Sigmoid colon (tissue), 7 donors: ENCODE results near the gene PRM2. TPM values are rescaled to one million over a fixed set of nuclear protein-coding genes. Genes with fewer than 3 reads are reported as not detected.

Experiments
- DNase-seq: peaks from one replicate; pipeline ENCODE4 v3.0.0-alpha.2; 2019
- H3K27ac ChIP-seq, 4 donors: fragments of 200-600 bp; sonication (generic); one replicate each; pipeline ENCODE4 v1.5.1; 2016 to 2019; ENCODE audit warnings: mild to moderate bottlenecking in 1 of 4
- H3K27me3 ChIP-seq, 3 donors: fragments of 200-600 bp; sonication (generic); one replicate each; pipeline ENCODE4 v1.5.1; 2019; ENCODE audit warnings: mild to moderate bottlenecking in 1 of 3
- H3K36me3 ChIP-seq, 4 donors: fragments of 200-600 bp; sonication (generic); one replicate each; pipeline ENCODE4 v1.5.1; 2016 to 2019
- H3K4me1 ChIP-seq, 4 donors: fragments of 200-600 bp; sonication (generic); one replicate each; pipeline ENCODE4 v1.5.1; 2017 to 2019
- H3K4me3 ChIP-seq, 4 donors: fragments of 200-600 bp; sonication (generic); one replicate each; pipeline ENCODE4 v1.5.1; 2017 to 2019; ENCODE audit warnings: mild to moderate bottlenecking in 2 of 4, moderate library complexity in 1 of 4
- H3K9me3 ChIP-seq, 4 donors: fragments of 200-600 bp in 3 of 4; sonication (generic) in 3 of 4; one replicate each; pipeline versions ENCODE4 v1.5.1 to v1.6.1; 2013 to 2019
- CTCF ChIP-seq, 4 experiments: fragments of 450-650 bp in 3 of 4; fragments of 200-600 bp in 1 of 4; IDR thresholded peaks; one replicate each; pipeline ENCODE4 v1.5.1; 2016 to 2019; ENCODE audit warnings: antibody characterized with exemption in 4 of 4, mild to moderate bottlenecking in 3 of 4, moderate library complexity in 2 of 4
- EP300 ChIP-seq, 4 donors: sonication (generic); formaldehyde crosslinking; IDR thresholded peaks; one replicate each; pipeline ENCODE4 v1.6.1; 2017; ENCODE audit warnings: antibody characterized with exemption in 4 of 4
- POLR2A ChIP-seq, 2 donors: fragments of 450-650 bp; IDR thresholded peaks; one replicate each; pipeline ENCODE4 v1.6.1; 2016; ENCODE audit warnings: antibody characterized with exemption in 2 of 2, mild to moderate bottlenecking in 2 of 2, moderate library complexity in 2 of 2
- POLR2AphosphoS5 ChIP-seq, 4 donors: sonication (generic); formaldehyde crosslinking; IDR thresholded peaks; one replicate each; pipeline ENCODE4 v1.6.1; 2017; ENCODE audit warnings: antibody characterized with exemption in 4 of 4
- WGBS, 2 donors: extraction: QIAGEN DNeasy Blood & Tissue Kit; methylation state at CpG; one replicate each; pipeline ENCODE4 v1.1.7; 2013; 5-methylcytosine and 5-hydroxymethylcytosine counted together
- intact Hi-C: fragments of 100-400 bp; cut with DNase I; formaldehyde crosslinking; loops from one replicate; pipeline ENCODE4 v1.15.1; 2023
- polyA plus RNA-seq, 3 donors: library from polyadenylated mRNA; stranded (reverse); fragments of 200-250 nt; gene quantifications; one replicate each; pipeline ENCODE4 v1.2.3, GENCODE V29; 2013
- total RNA-seq, 4 donors: library from RNA; depleted of rRNA; stranded (reverse); fragments of >200 nt; gene quantifications; one replicate each; pipeline ENCODE4 v1.1.0, GENCODE V29; 2016
- donor health status: healthy with polysubstance abuse.
- donor health status: Bipolar disorder and iron deficiency.
- donor health status: healthy.

Gene PRM2
- total RNA-seq (not detected), polyA plus RNA-seq (not detected)

- DNase-seq = no peak
- Histone ChIP-seq H3K9me3 (no peaks in the 10 kb centered on the region), H3K36me3 (no peaks in the 10 kb centered on the region), H3K27me3 (no peaks in the 10 kb centered on the region), H3K4me1 (peaks cover 0 to 7% (median 0%) of the 10 kb centered on the region in 4 donors), H3K4me3 (no peak within 1 kb of the TSS), H3K27ac (no peak within 1 kb of the TSS)
- intact Hi-C loops = no loop called here
- 91 to 95% methylated on average over 26 of the region's 26 CpGs for WGBS, 2 donors
- TF ChIP-seq EP300 (IDR thresholded peaks at IDR 0.05) (no peak), CTCF (IDR thresholded peaks at IDR 0.05) (no peak), POLR2A (IDR thresholded peaks at IDR 0.05) (no peak), POLR2AphosphoS5 (IDR thresholded peaks at IDR 0.05) (no peak)
Measured at GRCh38 chr16:11276143-11276895, at the start of gene PRM2. PRM2 (minus strand) TSS chr16:11276480; CDS start chr16:11276370, 110 bp downstream.

- Histone ChIP-seq H3K27ac (no peak overlapping the region), H3K4me1 (peaks cover 0 to 19% (median 18%) of the 10 kb centered on the region in 4 donors), H3K9me3 (no peaks in the 10 kb centered on the region), H3K4me3 (no peak overlapping the region), H3K36me3 (no peaks in the 10 kb centered on the region), H3K27me3 (no peaks in the 10 kb centered on the region)
- WGBS, 2 donors = 78 to 87% methylated on average over 10 of the region's 10 CpGs
- DNase-seq = no peak
- TF ChIP-seq EP300 (IDR thresholded peaks at IDR 0.05) (no peak), POLR2AphosphoS5 (IDR thresholded peaks at IDR 0.05) (no peak), CTCF (IDR thresholded peaks at IDR 0.05) (no peak), POLR2A (IDR thresholded peaks at IDR 0.05) (no peak)
- intact Hi-C loops = no loop called here
Measured at GRCh38 chr16:11325404-11326083, 49.3 kb upstream of the PRM2 start.

- Histone ChIP-seq H3K4me3 (no peak overlapping the region), H3K9me3 (no peaks in the 10 kb centered on the region), H3K4me1 (peaks cover 0 to 12% (median 10%) of the 10 kb centered on the region in 4 donors), H3K36me3 (no peaks in the 10 kb centered on the region), H3K27ac (no peak overlapping the region), H3K27me3 (no peaks in the 10 kb centered on the region)
- no peak for DNase-seq
- intact Hi-C loops = no loop called here
- TF ChIP-seq POLR2A (IDR thresholded peaks at IDR 0.05) (no peak), POLR2AphosphoS5 (IDR thresholded peaks at IDR 0.05) (no peak), EP300 (IDR thresholded peaks at IDR 0.05) (no peak), CTCF (IDR thresholded peaks at IDR 0.05) (no peak)
- 94% methylated on average over 11 of the region's 11 CpGs for WGBS, 2 donors
Measured at GRCh38 chr16:11323551-11324336, 47.5 kb upstream of the PRM2 start.

GRCh38 chr16:11322823-11323222, 46.5 kb upstream of the PRM2 start:
- WGBS, 2 donors = 82 to 85% methylated on average over 3 of the region's 3 CpGs
- no peak for DNase-seq
- no peak for TF ChIP-seq POLR2AphosphoS5 (IDR thresholded peaks at IDR 0.05)
- no peak for TF ChIP-seq CTCF (IDR thresholded peaks at IDR 0.05)
- no peak for TF ChIP-seq POLR2A (IDR thresholded peaks at IDR 0.05)
- TF ChIP-seq EP300 (IDR thresholded peaks at IDR 0.05) = no peak
- Histone ChIP-seq H3K27ac (no peak overlapping the region), H3K4me1 (peaks cover 0 to 2% (median under 1%) of the 10 kb centered on the region in 4 donors), H3K9me3 (no peaks in the 10 kb centered on the region), H3K4me3 (no peak overlapping the region), H3K36me3 (no peaks in the 10 kb centered on the region), H3K27me3 (no peaks in the 10 kb centered on the region)
- intact Hi-C loops = no loop called here
